ENCODE results near the gene CDH15. TPM values are rescaled to one million over a fixed set of nuclear protein-coding genes. Genes with fewer than 3 reads are reported as not detected.

The CDH15 gene
- total and polyA plus RNA-seq, 2 of the 13 experiments (the other 11 are each of a cell fraction or from before 2014, with no cell fraction given) = 0.74 to 2.2 TPM

- TF ChIP-seq SOX13 (IDR thresholded peaks at IDR 0.05) (peak; percentile 32; the same call in 1 of the 2 replicates), SOX13 (CRISPR knock-in tag; conservative IDR thresholded peaks at IDR 0.05 in 1 of 2, IDR thresholded peaks at IDR 0.05 in 1 of 2) (peak in 1 of 2 experiments; percentile 19; a peak in 2 of 4 replicates), ZNF703 (CRISPR knock-in tag; IDR thresholded peaks at IDR 0.05; ENCODE audit: borderline replicate concordance) (no peak; the same call in 1 of the 2 replicates), ZFP36L2 (CRISPR knock-in tag; IDR thresholded peaks at IDR 0.05) (no peak), CBFB (CRISPR knock-in tag; IDR thresholded peaks at IDR 0.05) (peak; percentile 71; the same call in 1 of the 2 replicates), PTBP1 (IDR thresholded peaks at IDR 0.05; ENCODE audit: low read depth, low read length, poor library complexity, severe bottlenecking) (no peak), ZNF317 (CRISPR knock-in tag; IDR thresholded peaks at IDR 0.05) (peak; percentile 84), ZNF251 (CRISPR knock-in tag; IDR thresholded peaks at IDR 0.05) (no peak), TCF7L2 (IDR thresholded peaks at IDR 0.05; ENCODE audit: low read depth, low read length) (no peak), SMYD3 (CRISPR knock-in tag; IDR thresholded peaks at IDR 0.05) (no peak; the same call in 1 of the 2 replicates), CBX1 (IDR thresholded peaks at IDR 0.05; ENCODE audit: low read depth) (peak; percentile 72), HOXA9 (CRISPR knock-in tag; IDR thresholded peaks at IDR 0.05; ENCODE audit: borderline replicate concordance) (no peak), EHMT2 (IDR thresholded peaks at IDR 0.05; ENCODE audit: borderline replicate concordance, low read depth, low read length) (no peak), NCOR1 (IDR thresholded peaks at IDR 0.05; ENCODE audit: borderline replicate concordance, low read length) (peak; percentile 59; the same call in 1 of the 2 replicates), ETS1 (CRISPR knock-in tag; IDR thresholded peaks at IDR 0.05) (peak; percentile 81; the same call in 1 of the 2 replicates), FOXP4 (CRISPR knock-in tag; IDR thresholded peaks at IDR 0.05) (peak; percentile 48), CC2D1A (CRISPR knock-in tag; IDR thresholded peaks at IDR 0.05) (no peak), MTA1 (CRISPR knock-in tag; IDR thresholded peaks at IDR 0.05; ENCODE audit: borderline replicate concordance) (peak; percentile 62; the same call in 1 of the 2 replicates), GRHL1 (CRISPR knock-in tag; conservative IDR thresholded peaks at IDR 0.05) (no peak), TBX3 (IDR thresholded peaks at IDR 0.05; ENCODE audit: borderline replicate concordance) (no peak), NR0B2 (CRISPR knock-in tag; IDR thresholded peaks at IDR 0.05) (peak; percentile 76; the same call in 1 of the 2 replicates), ZBTB38 (CRISPR knock-in tag; IDR thresholded peaks at IDR 0.05) (peak; percentile 84; the same call in 1 of the 2 replicates), ZNF775 (CRISPR knock-in tag; IDR thresholded peaks at IDR 0.05; ENCODE audit: borderline replicate concordance) (no peak; the same call in 1 of the 2 replicates), ZNF619 (CRISPR knock-in tag; IDR thresholded peaks at IDR 0.05) (no peak)
Observed at GRCh38 chr16:89241187-89242007, 69.8 kb downstream of the CDH15 start (continued).
